GM18868 (cell line): ENCODE measurements around the gene GUCD1.
A peak's percentile ranks its signal among the peaks of the same experiment; 100 is the strongest.
"Not testable (repeated sequence)": the region's sequence is repeated elsewhere in the genome, so short reads cannot be mapped to it uniquely, and the experiment has no call there.

ENCODE experiments used
- ATAC-seq: cut with Tn5 transposase; IDR thresholded peaks from one replicate; pipeline ENCODE4 v1.9.1; 2021; ENCODE audit warnings: mild to moderate bottlenecking, moderate library complexity; ENCODE audit not compliant: unreplicated experiment

The GUCD1 gene

GRCh38 chr22:24532075-24532474 is 22.9 kb downstream of the GUCD1 start:
- ATAC-seq, result no peak

GRCh38 chr22:24530968-24531367 is 24.0 kb downstream of the GUCD1 start:
- not testable (repeated sequence) for ATAC-seq

DNA sequence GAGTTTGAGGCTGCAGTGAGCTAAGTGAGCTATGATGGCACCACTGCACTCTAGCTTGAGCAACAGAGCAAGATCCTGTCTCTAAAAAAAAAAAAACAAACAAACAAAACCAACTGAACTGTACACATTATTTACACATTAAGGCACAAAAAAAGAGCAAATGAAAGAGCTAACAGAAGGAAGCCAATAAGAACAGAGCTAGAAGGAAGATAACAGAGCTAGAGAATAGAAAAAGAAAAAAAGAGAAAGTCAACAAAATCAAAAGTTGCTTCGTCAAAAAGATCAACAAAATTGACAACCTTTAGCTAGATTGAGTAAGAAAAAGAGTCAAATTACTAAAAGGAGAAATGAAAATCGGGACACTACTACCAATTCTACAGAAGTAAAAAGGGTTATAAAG is 25.0 kb downstream of the GUCD1 start:
- ATAC-seq, result no peak

GRCh38 chr22:24526191-24526590 is 28.7 kb downstream of the GUCD1 start:
- ATAC-seq, result no peak

GRCh38 chr22:24525416-24526037 is 29.4 kb downstream of the GUCD1 start:
- no peak for ATAC-seq

- no peak for ATAC-seq
Measured at GRCh38 chr22:24523873-24524272, 31.1 kb downstream of the GUCD1 start.

- peak; percentile 56 for ATAC-seq
Measured at GRCh38 chr22:24521791-24522245, 33.1 kb downstream of the GUCD1 start.

GRCh38 chr22:24519496-24519895 is 35.4 kb downstream of the GUCD1 start:
- no peak for ATAC-seq

DNA sequence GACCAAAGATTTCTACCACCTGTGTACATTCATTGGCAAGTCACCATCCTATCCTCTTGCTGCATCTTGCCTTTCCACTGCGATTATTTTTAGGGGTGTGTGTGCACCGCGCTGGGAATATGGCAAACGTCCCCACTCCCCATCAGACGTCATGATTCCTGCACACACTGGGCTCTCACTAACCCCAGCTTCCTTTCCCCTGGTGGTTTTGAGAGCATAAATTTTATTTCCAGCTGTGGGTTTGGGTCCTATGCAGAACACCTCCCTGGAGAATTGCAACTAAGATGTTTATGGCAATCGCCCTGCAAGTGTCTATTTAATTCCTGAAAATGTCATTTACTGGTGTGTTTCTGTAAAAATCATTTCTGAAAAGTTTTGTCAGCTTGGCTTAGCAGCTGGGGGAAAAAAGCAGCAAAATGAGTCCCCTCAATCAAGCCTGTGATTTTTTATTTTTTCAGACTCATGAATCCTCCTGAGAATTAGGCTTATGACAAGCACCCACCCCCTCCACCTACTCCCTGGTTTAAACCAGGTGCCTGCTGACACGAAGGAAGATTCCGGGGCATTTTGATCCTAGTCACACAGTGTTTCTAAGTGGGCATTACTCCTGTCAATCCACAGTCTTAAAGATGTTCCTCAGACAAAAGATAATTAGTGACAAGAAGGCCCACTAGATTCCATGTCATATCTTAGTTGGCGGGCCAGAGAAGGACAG is 36.0 kb downstream of the GUCD1 start:
- no peak for ATAC-seq

DNA sequence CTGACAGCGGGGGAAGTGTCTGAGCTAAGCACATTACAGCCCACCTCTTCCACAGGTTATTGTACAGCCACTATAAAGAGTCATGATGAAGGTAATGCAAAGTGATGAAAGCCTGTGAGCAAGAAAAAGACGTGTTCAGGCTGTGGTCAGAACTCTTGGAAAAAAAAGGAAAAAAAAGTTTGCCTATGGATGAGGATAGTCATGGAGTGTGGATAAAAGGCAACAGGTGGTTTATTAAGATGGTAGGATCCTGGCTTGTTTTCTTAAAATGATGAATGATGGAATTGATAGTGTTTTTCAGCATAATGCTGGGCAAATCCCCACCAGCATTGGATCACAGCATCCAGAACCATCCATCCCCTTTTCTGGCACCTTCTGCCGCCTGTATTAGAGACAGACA is 36.7 kb downstream of the GUCD1 start:
- no peak for ATAC-seq

DNA sequence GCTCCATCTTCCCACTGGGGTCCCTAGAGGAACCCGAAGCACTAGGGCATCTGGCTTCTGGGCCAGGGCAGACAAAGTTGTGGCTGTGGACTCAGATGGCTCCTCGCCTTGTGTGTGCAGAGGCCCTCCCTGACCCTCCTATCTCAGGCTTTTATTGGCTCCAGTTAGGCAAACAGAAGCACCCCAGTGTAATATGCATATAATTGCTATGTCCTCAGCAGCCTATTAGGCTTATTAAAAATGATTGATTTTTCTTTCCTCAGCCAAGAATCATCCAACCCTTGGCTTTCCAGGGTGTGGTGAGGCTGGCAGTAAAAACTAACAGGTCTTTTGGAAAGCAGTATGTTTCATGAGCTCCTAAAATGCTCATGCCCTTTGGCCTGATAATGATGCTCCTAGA is 37.5 kb downstream of the GUCD1 start:
- ATAC-seq, result no peak

- no peak for ATAC-seq
Measured at GRCh38 chr22:24516301-24516737, 38.6 kb downstream of the GUCD1 start.

- no peak for ATAC-seq
Measured at GRCh38 chr22:24515027-24515338, 40.0 kb downstream of the GUCD1 start.

GRCh38 chr22:24514241-24515026 is 40.5 kb downstream of the GUCD1 start:
- no peak for ATAC-seq

DNA sequence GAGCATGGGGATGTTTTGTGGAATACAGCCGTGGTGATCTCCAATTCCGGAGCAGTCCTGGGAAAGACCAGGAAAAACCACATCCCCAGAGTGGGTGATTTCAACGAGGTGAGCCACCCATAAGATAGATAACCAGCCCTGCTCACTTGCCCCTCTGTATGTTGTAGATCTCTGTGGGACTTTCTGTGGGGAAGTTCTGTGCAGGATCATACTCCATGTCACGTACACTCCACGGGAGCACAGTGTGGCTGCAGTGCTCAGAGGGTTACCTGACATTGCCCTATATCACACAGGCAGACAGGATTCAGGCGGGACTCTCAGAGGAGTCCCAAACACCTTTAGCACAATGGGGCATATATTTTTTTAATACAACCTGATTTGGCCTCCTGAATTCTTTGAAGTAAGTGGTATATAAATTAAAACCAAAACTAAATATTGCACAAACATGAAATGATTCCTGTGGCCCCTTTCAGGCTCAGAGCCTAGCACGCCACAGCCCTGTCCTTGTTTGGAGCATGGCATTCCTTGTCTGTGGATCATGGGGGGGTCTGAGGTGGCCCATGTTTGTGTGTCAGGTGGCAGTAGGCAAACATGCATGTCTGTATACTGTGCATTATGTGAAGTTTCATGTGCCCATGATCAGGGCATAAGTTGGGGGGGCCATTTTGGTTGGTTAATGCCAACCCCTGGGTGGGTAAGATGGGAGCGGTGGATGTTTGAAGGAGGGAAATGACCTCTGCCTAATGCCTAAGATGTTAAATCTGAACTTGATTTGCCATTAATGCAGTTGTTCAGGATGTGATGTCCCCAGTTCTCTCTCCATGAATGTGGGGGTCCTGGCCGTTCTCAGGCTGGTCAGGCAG is 41.3 kb downstream of the GUCD1 start:
- ATAC-seq, result no peak

- no peak for ATAC-seq
Measured at GRCh38 chr22:24512043-24512442, 42.9 kb downstream of the GUCD1 start.

DNA sequence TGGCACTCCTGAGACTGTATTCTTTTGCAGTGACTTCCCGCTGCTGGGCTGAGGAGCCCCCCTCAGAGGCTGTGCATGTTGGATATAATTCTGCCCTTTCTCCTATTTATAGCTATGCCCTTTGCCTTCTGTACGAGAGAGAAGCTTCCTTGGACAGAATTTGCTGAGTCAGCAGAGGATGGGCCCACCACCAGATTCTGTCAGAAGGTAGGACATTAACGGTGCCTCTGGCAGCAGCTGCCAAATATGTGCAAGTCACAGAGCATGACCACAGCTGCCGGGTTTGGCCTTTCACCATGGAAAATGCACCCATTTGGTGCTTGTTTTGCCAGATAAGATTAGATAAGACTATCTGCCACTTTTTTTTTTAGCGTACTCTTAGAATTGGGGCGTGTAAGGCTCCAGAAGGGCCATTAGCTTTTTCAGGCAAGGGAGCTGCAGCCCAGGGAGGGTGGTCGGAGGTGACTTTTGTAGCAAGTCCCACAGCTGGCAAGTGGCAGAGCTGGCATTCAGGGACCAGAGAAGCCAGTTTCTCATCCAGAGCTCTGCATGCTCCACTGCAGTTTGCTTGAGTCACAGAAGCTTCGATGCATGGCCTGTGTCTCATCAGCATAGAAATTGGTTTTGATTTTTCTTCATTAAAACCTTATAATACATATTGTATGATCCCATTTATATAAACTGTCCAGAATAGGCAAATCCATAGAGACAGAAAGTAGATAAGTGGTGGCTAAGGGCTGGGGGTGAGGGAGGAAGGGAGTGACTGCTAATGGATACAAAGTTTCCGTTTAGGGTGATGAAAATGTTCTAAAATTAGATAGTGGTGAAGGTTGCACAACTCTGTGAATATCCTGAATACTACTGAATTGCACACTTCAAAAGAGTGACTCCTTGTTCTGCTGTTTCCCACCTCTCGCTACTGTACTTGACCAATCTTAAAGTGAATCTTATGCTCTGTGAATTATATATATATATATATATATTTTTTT is 44.0 kb downstream of the GUCD1 start:
- no peak for ATAC-seq

DNA sequence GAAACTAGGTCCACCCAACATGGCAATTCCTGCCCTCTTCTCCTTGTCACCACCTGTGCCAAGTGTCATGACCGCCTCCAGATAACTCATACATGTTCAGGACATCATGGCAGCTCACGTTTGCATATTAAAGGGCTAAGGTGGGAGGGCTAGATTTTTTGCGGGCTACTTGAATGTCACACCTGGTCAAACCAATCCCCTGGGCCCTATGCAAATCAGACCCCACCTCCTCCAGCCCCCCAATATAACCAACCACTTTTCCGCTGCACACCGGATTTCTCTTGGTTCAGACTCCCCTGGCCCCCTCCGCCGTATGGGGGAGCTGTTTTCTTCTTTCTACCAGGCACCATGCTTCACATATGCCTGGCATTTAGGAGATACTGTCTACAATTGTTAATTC is 47.2 kb downstream of the GUCD1 start:
- no peak for ATAC-seq

GRCh38 chr22:24506802-24507438 is 48.0 kb downstream of the GUCD1 start:
- ATAC-seq, result no peak
